GM12801 (cell line): ENCODE results near the gene HLCS.

Experiments
- CTCF ChIP-seq: IDR thresholded peaks from one replicate; pipeline ENCODE4 v1.5.1; 2011; ENCODE audit warnings: control low read depth; ENCODE audit not compliant: insufficient read length; ENCODE audit errors: extremely low read depth

The HLCS gene

GRCh38 chr21:36966066-36966820 lies at the start of gene HLCS:
Gene HLCS, minus strand, starts transcription at chr21:36966669. Its CDS starts 31 bp downstream, at chr21:36966638.
- no peak for TF ChIP-seq CTCF

GRCh38 chr21:37009740-37010341 lies 43.4 kb upstream of the HLCS start:
- no peak for TF ChIP-seq CTCF

GRCh38 chr21:37008724-37009123 lies 42.3 kb upstream of the HLCS start:
- no peak for TF ChIP-seq CTCF

- no peak for TF ChIP-seq CTCF
These were observed 40.2 kb upstream of the HLCS start, which contains the start of gene RIPPLY3 for GRCh38 chr21:37006486-37007291. Gene RIPPLY3, plus strand, starts transcription at chr21:37006702. Its CDS starts 71 bp downstream, at chr21:37006773.

GRCh38 chr21:37005548-37006485 lies 39.3 kb upstream of the HLCS start:
- TF ChIP-seq CTCF, result no peak

GRCh38 chr21:37001441-37001840 lies 35.0 kb upstream of the HLCS start:
- no peak for TF ChIP-seq CTCF
